Thymus (tissue), 11 donors: Measurements from ENCODE around the gene CNST. TPM values are rescaled to one million over a fixed set of nuclear protein-coding genes. Genes with fewer than 3 reads are reported as not detected.
"Not testable (repeated sequence)": the region's sequence is repeated elsewhere in the genome, so short reads cannot be mapped to it uniquely, and the experiment has no call there.

Experiments
- DNase-seq, 9 donors: peaks; one replicate each; pipeline ENCODE4 v3.0.0-alpha.2; 2013; ENCODE audit warnings: low spot score in 9 of 9, low read depth in 6 of 9, missing footprints in 1 of 9
- H3K27ac ChIP-seq, 2 donors: one replicate each; pipeline ENCODE4 v1.5.1; 2013; ENCODE audit warnings: control low read depth in 1 of 2, low read depth in 1 of 2, low read length in 1 of 2, mild to moderate bottlenecking in 1 of 2, moderate library complexity in 1 of 2
- H3K27me3 ChIP-seq, 2 donors: one replicate each; pipeline ENCODE4 v1.5.1; 2013; ENCODE audit warnings: low read length in 1 of 2; ENCODE audit not compliant: control insufficient read depth in 2 of 2, insufficient read depth in 1 of 2
- H3K36me3 ChIP-seq, 2 donors: one replicate each; pipeline ENCODE4 v1.5.1; 2013; ENCODE audit warnings: low read length in 1 of 2, mild to moderate bottlenecking in 1 of 2, moderate library complexity in 1 of 2; ENCODE audit not compliant: control insufficient read depth in 2 of 2, insufficient read depth in 2 of 2
- H3K4me1 ChIP-seq, 2 donors: one replicate each; pipeline ENCODE4 v1.5.1; 2013; ENCODE audit warnings: low read length in 2 of 2; ENCODE audit not compliant: control insufficient read depth in 2 of 2, insufficient read depth in 2 of 2
- H3K4me3 ChIP-seq, 2 donors: one replicate each; pipeline ENCODE4 v1.5.1; 2013; ENCODE audit warnings: low read length in 2 of 2, control low read depth in 1 of 2, mild to moderate bottlenecking in 1 of 2
- H3K9me3 ChIP-seq, 2 donors: one replicate each; pipeline ENCODE4 v1.5.1; 2013; ENCODE audit warnings: low read length in 1 of 2, mild to moderate bottlenecking in 1 of 2; ENCODE audit not compliant: control insufficient read depth in 2 of 2, insufficient read depth in 1 of 2
- WGBS: extraction: QIAGEN DNeasy Blood & Tissue Kit; methylation state at CpG from one replicate; pipeline ENCODE4 v1.1.7; 2013; 5-methylcytosine and 5-hydroxymethylcytosine counted together
- polyA plus RNA-seq: library from polyadenylated mRNA; stranded (reverse); fragments of 200-250 nt; gene quantifications from one replicate; pipeline ENCODE4 v1.2.3, GENCODE V29; 2013
- total RNA-seq: library from RNA; stranded (reverse); fragments of 120-200 nt; gene quantifications from one replicate; pipeline ENCODE4 v1.2.4, GENCODE V29; 2013
- donor health status: healthy.

CNST gene
- total and polyA plus RNA-seq, 2 donors: 15.4 to 15.7 TPM

DNA sequence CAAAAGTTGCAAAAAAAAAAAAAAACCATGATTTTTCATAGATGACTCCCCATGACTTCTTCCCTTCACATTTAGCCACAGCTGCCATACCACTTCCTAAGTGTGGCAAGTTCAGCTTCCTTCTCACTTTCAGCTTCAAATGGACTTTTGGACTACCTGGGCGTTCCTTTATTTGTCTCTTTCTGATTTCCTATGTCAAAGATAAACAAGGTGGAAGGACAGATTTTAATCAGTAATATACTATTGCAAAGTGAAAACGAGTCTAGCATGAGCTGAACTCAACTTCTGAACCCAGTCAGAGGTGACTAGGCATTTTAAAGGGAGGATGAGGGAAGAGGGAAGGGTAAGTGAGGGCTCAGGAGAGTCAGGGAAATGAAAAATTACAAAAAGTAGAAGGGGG, 143.6 kb downstream of the CNST start:
- WGBS: 17% methylated on average over 2 of the region's 2 CpGs

DNA sequence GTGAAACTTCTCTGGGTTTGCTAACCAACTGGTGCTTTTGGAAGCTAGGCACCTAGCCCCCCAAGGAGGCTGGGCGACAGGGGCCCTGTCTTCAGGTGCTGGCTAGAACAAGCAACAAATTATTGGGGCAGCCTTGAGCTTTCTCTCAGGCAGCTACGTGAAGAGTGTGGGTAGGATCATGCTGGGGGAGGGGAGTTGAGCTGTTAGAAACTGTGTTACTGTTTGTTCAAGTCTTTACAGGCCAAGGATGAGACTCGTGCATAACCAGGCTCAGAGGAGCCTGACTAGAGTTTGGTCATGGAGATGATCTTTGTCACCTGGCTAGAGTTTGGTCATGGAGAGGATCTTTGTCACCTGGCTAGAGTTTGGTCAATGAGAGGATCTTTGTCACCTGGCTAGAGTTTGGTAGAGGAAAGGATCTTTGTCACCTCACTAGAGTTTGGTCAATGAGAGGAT, 145.3 kb downstream of the CNST start:
- 95% methylated on average over 3 of the region's 3 CpGs for WGBS
- H3K4me3 ChIP-seq: no peak overlapping the region
- no peaks in the 10 kb centered on the region for H3K4me1 ChIP-seq
- no peaks in the 10 kb centered on the region for H3K9me3 ChIP-seq
- no peak for DNase-seq
- H3K27ac ChIP-seq: no peak overlapping the region
- H3K27me3 ChIP-seq: no peaks in the 10 kb centered on the region
- no peaks in the 10 kb centered on the region for H3K36me3 ChIP-seq

More for the DNA sequence above, 143.6 kb downstream of the CNST start:
- H3K9me3 ChIP-seq: no peaks in the 10 kb centered on the region
- H3K4me3 ChIP-seq: no peak overlapping the region
- H3K36me3 ChIP-seq: no peaks in the 10 kb centered on the region
- H3K27me3 ChIP-seq: no peaks in the 10 kb centered on the region
- no peak for DNase-seq
- no peak overlapping the region for H3K27ac ChIP-seq
- H3K4me1 ChIP-seq: no peaks in the 10 kb centered on the region

DNA sequence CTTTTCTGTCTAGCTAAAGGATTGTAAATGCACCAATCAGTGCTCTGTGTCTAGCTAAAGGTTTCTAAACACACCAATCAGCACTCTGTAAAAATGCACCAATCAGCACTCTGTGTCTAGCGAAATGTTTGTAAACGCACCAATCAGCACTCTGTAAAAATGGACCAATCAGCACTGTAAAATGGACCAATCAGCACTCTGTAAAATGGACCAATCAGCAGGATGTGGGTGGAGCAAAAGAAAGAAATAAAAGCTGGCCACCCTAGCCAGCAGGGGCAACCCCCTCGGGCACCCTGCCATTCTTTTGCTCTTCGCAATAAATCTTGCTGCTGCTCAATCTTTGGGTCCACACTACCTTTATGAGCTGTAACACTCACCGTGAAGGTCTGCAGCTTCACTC, 146.2 kb downstream of the CNST start:
- H3K4me3 ChIP-seq, H3K36me3 ChIP-seq, H3K27me3 ChIP-seq, H3K9me3 ChIP-seq, DNase-seq, H3K4me1 ChIP-seq, H3K27ac ChIP-seq: not testable (repeated sequence)
- 96% methylated on average over 5 of the region's 5 CpGs for WGBS

Other genes starting within 250 kb of the CNST start
- gene SMYD3, start 59.2 kb upstream of the CNST start, total RNA-seq: 27.0 TPM
- 22.0 TPM for gene SMYD3, start 59.2 kb upstream of the CNST start, polyA plus RNA-seq
- gene TFB2M, start 195 bp upstream of the CNST start, total RNA-seq: 11.6 TPM
- gene TFB2M, start 195 bp upstream of the CNST start, polyA plus RNA-seq: 11.7 TPM
- 42.7 TPM for gene SCCPDH, start 158.0 kb downstream of the CNST start, total RNA-seq
- gene SCCPDH, start 158.0 kb downstream of the CNST start, polyA plus RNA-seq: 19.3 TPM